Measurements from ENCODE around the gene IFNAR1. TPM values are rescaled to one million over a fixed set of nuclear protein-coding genes. Genes with fewer than 3 reads are reported as not detected.
A peak's percentile ranks its signal among the peaks of the same experiment; 100 is the strongest.

IFNAR1 gene
- total and polyA plus RNA-seq, 2 donors from 2014 or later, result 15.9 to 60.9 TPM

- no peak for TF ChIP-seq CTCF (IDR thresholded peaks at IDR 0.05; ENCODE audit: borderline replicate concordance, extremely low read depth, insufficient read depth)
- Histone ChIP-seq H3K9me3 (ENCODE audit: control insufficient read depth in 2 of 3, insufficient read depth in 1 of 3, low read length in 3 of 3) (no peaks in the 10 kb centered on the region), H3K27me3 (ENCODE audit: control insufficient read depth, insufficient read depth, low read length) (no peaks in the 10 kb centered on the region), H3K4me3 (ENCODE audit: low read length in 3 of 3) (no peak overlapping the region), H3K36me3 (ENCODE audit: control insufficient read depth in 2 of 3, insufficient read depth in 3 of 3, low read length in 3 of 3) (peaks cover 0 to 17% (median 10%) of the 10 kb centered on the region in 3 donors), H3K27ac (ENCODE audit: low read depth in 2 of 2, low read length in 2 of 2) (no peak overlapping the region), H3K4me1 (ENCODE audit: control insufficient read depth in 2 of 3, insufficient read depth in 2 of 3, low read depth in 1 of 3, low read length in 3 of 3) (peaks cover 0 to 5% (median 2%) of the 10 kb centered on the region in 3 donors), H3K9ac (ENCODE audit: low read length in 3 of 3) (no peak overlapping the region)
- DNase-seq (no peak), FAIRE-seq (no peak)
- intact Hi-C loops (cut with DNase I), result no loop called here
These were observed 33.1 kb upstream of the IFNAR1 start for GRCh38 chr21:33291686-33292085.

- Histone ChIP-seq H3K36me3 (ENCODE audit: control insufficient read depth in 2 of 3, insufficient read depth in 3 of 3, low read length in 3 of 3) (peaks cover 0 to 17% (median 10%) of the 10 kb centered on the region in 3 donors), H3K4me1 (ENCODE audit: control insufficient read depth in 2 of 3, insufficient read depth in 2 of 3, low read depth in 1 of 3, low read length in 3 of 3) (peaks cover 0 to 5% (median 0%) of the 10 kb centered on the region in 3 donors), H3K4me3 (ENCODE audit: low read length in 3 of 3) (no peak overlapping the region), H3K27me3 (ENCODE audit: control insufficient read depth, insufficient read depth, low read length) (no peaks in the 10 kb centered on the region), H3K9ac (ENCODE audit: low read length in 3 of 3) (no peak overlapping the region), H3K27ac (ENCODE audit: low read depth in 2 of 2, low read length in 2 of 2) (no peak overlapping the region), H3K9me3 (ENCODE audit: control insufficient read depth in 2 of 3, insufficient read depth in 1 of 3, low read length in 3 of 3) (no peaks in the 10 kb centered on the region)
- intact Hi-C loops (cut with DNase I), result no loop called here
- FAIRE-seq, result no peak
- DNase-seq, result no peak
- no peak for TF ChIP-seq CTCF (IDR thresholded peaks at IDR 0.05; ENCODE audit: borderline replicate concordance, extremely low read depth, insufficient read depth)
These were observed 32.0 kb upstream of the IFNAR1 start for GRCh38 chr21:33292724-33293123.

GRCh38 chr21:33293136-33293535 is 31.6 kb upstream of the IFNAR1 start:
- peaks cover 0 to 5% (median 0%) of the 10 kb centered on the region in 3 donors for H3K4me1 ChIP-seq (ENCODE audit: control insufficient read depth in 2 of 3, insufficient read depth in 2 of 3, low read depth in 1 of 3, low read length in 3 of 3)
- no peak overlapping the region for H3K27ac ChIP-seq (ENCODE audit: low read depth in 2 of 2, low read length in 2 of 2)
- DNase-seq (no peak), FAIRE-seq (no peak)
- peaks cover 0 to 17% (median 10%) of the 10 kb centered on the region in 3 donors for H3K36me3 ChIP-seq (ENCODE audit: control insufficient read depth in 2 of 3, insufficient read depth in 3 of 3, low read length in 3 of 3)
- H3K9ac ChIP-seq (ENCODE audit: low read length in 3 of 3), result no peak overlapping the region
- no peak for TF ChIP-seq CTCF (IDR thresholded peaks at IDR 0.05; ENCODE audit: borderline replicate concordance, extremely low read depth, insufficient read depth)
- no peaks in the 10 kb centered on the region for H3K9me3 ChIP-seq (ENCODE audit: control insufficient read depth in 2 of 3, insufficient read depth in 1 of 3, low read length in 3 of 3)
- H3K27me3 ChIP-seq (ENCODE audit: control insufficient read depth, insufficient read depth, low read length), result no peaks in the 10 kb centered on the region
- H3K4me3 ChIP-seq (ENCODE audit: low read length in 3 of 3), result no peak overlapping the region
- intact Hi-C loops (cut with DNase I), result no loop called here

GRCh38 chr21:33293811-33294216 is 31.0 kb upstream of the IFNAR1 start:
- H3K4me3 ChIP-seq (ENCODE audit: low read length in 3 of 3), result no peak overlapping the region
- H3K27ac ChIP-seq (ENCODE audit: low read depth in 2 of 2, low read length in 2 of 2), result no peak overlapping the region
- DNase-seq (peak in 2 of 5 donors; percentile 31 to 41), FAIRE-seq (no peak)
- no peak for TF ChIP-seq CTCF (IDR thresholded peaks at IDR 0.05; ENCODE audit: borderline replicate concordance, extremely low read depth, insufficient read depth)
- H3K27me3 ChIP-seq (ENCODE audit: control insufficient read depth, insufficient read depth, low read length), result no peaks in the 10 kb centered on the region
- intact Hi-C loops (cut with DNase I), result no loop called here
- H3K36me3 ChIP-seq (ENCODE audit: control insufficient read depth in 2 of 3, insufficient read depth in 3 of 3, low read length in 3 of 3), result peaks cover 0 to 17% (median 10%) of the 10 kb centered on the region in 3 donors
- no peaks in the 10 kb centered on the region for H3K9me3 ChIP-seq (ENCODE audit: control insufficient read depth in 2 of 3, insufficient read depth in 1 of 3, low read length in 3 of 3)
- H3K4me1 ChIP-seq (ENCODE audit: control insufficient read depth in 2 of 3, insufficient read depth in 2 of 3, low read depth in 1 of 3, low read length in 3 of 3), result peaks cover 0 to 5% (median 0%) of the 10 kb centered on the region in 3 donors
- H3K9ac ChIP-seq (ENCODE audit: low read length in 3 of 3), result no peak overlapping the region
